Measurements from ENCODE around the gene GALNT14.

GRCh38 chr2:30936977-30937376 lies 201.3 kb downstream of the GALNT14 start:
- TF ChIP-seq GATA2 (IDR thresholded peaks at IDR 0.05; ENCODE audit: low read depth, low read length) (no peak), GATA3 (IDR thresholded peaks at IDR 0.05; ENCODE audit: low read depth, low read length) (no peak)
